ENCODE measurements around the gene TRPM6. TPM values are rescaled to one million over a fixed set of nuclear protein-coding genes. Genes with fewer than 3 reads are reported as not detected.
A peak's percentile ranks its signal among the peaks of the same experiment; 100 is the strongest.
"Not testable (repeated sequence)": the region's sequence is repeated elsewhere in the genome, so short reads cannot be mapped to it uniquely, and the experiment has no call there.

TRPM6 gene
- total RNA-seq, 1 experiment from 2014 or later = 1.4 TPM

DNA sequence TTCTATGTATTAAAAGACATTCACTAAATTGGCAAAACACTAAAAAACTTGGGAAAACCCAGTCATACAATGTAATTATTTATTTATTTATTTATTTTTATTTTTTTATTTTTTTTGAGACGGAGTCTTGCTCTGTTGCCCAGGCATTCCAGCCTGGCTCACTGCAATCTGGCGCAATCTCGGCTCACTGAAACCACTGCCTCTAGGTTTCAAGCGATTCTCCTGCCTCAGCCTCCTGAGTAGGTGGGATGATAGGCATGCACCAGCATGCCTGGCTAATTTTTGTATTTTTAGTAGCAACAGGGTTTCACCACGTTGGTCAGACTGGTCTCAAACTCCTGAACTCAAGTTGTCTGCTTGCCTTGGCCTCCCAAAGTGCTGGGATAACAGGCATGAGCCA is 27.5 kb downstream of the TRPM6 start:
- not testable (repeated sequence) for DNase-seq (ENCODE audit: extremely low read depth, low read depth)

DNA sequence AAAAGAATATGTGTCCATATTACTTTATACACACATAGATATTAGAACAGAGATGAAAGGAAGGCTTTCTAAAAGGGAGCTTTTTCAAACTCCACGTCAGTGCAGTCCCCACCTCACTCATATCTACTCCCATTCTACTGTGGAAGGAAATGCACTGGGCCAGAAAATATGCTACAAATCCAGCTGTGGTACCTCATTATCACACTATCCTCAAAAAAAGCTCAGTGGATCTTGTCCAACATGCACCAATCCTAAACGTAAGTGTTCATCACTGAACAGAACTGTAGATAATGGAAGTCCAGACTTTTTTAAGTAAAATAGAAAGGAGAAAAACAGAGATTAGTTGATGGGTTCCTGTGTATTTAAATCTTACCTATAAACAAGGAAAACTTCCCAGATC is 27.9 kb downstream of the TRPM6 start:
- no peak for DNase-seq (ENCODE audit: extremely low read depth, low read depth)

DNA sequence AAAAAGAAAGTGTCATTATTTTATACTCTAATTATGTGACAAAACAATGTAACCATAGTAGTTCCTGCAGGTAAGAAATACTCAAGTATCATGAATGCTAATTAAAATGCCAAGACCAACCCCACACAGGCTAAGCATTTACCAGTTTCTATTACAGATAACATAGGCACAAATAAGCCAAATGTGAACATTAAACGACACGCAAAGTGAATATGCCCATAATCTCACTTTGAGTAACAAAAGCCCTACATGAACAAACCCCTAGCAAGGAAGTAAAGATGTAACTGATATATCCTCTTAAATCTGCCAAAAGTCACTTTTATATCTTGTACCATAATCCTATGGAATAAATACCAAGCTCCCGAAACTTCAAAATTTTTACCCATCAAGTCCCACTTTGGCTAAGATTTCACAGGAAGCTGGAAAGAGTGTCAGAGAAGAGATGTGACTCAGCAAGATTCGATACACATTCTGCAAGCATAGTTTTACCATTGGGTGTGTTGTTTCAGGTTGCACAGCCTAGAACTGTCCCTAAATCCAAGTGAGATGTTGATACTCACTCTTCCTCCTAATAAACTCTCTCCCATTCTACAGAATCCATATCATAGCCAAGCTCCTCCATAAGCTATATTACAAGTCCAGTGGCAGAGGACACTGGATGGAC is 28.8 kb downstream of the TRPM6 start:
- DNase-seq (ENCODE audit: extremely low read depth, low read depth) = peak; percentile 16

DNA sequence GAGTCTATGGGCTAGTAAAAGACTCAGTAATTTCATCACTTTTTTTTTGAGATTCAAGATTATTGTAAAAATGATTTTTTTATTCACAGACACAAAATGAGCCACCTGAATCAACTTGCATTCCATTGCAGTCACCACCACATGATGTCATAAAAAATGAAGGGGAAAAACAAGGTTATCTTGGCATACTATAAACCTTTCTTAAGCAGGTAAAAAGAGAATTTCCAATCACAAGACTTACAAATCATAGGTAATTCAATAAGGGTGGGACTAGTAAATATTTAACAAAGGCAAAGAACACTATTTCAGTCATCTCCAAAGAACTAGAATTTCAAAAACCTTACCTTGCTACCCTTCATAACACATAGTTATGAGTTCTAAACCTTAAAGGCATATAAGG is 30.7 kb downstream of the TRPM6 start:
- DNase-seq (ENCODE audit: extremely low read depth, low read depth) = no peak

DNA sequence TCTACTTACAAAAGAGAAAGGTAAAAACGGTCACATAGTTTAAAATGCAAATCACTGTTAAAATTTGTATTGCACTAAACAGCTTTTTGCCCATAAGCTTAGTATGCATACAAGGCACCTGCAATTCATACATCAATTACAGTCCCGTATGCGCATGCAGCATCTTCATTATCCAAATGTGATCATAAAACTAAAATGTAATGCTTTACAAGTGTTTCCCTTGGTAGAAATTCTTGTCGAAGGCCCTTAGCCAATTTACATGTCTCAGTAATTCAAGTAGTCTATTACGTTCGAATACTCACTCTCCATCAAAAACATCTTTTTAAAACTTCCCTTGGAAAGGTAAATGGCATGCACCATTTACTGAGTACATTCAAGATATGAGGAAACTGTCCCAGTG is 32.6 kb downstream of the TRPM6 start:
- no peak for DNase-seq (ENCODE audit: extremely low read depth, low read depth)

DNA sequence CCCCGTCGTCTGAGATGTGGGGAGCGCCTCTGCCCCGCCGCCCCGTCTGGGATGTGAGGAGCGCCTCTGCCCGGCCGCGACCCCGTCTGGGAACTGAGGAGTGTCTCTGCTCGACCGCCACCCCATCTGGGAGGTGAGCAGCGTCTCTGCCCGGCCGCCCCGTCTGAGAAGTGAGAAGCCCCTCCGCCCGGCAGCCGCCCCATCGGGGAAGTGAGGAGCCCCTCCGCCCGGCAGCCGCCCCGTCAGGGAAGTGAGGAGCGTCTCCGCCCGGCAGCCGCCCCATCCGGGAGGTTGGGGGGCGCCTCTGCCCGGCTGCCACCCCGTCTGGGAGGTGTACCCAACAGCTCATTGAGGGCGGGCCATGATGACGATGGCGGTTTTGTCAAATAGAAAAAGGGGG is 34.7 kb downstream of the TRPM6 start:
- not testable (repeated sequence) for DNase-seq (ENCODE audit: extremely low read depth, low read depth)

DNA sequence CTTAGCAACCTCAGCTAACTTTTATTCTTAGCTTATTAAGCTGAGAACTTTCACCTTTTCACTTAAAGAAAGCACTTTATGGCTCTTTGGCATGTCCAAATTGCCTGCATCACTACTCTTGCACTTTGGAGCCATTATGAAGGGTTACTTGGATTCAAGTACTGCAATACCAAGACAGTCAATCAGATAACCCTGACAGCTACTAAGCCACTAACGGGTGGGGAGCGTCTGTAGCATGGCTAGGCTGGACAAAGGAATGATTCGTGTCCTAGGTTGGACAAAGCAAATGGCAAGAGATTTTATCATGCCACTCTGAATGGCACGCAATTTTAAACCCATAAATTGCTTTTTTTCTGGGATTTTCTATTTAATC is 39.6 kb downstream of the TRPM6 start:
- no peak for DNase-seq (ENCODE audit: extremely low read depth, low read depth)

DNA sequence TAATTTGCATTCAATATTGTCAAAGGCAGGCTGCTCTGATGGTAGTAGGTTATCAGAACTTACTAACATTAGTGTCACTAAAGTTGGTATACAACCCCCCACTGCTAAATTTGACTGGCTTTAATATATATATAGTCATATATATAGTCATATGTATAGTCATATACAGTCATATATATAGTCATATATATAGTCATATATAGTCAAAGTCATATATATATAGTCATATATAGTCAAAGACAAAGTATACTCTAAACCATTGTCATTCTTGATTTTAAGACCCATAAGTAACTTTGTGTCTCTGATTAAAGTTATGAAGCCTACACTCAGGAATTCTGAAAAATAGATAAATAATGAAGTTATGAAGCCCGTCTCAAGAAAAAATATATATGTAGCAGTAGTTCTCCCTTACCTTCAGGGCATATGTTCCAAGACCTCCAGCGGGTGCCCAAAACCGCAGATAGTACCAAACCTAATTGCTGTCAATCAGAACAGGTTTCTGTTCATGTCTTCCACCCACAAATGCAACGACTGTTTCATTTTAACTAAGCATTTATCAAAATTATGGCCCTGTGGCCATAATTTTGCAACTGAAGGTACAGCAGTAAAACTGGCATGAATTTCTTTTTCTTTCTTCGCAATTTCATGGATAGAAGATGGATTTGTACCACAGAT is 40.1 kb downstream of the TRPM6 start:
- no peak for DNase-seq (ENCODE audit: extremely low read depth, low read depth)

DNA sequence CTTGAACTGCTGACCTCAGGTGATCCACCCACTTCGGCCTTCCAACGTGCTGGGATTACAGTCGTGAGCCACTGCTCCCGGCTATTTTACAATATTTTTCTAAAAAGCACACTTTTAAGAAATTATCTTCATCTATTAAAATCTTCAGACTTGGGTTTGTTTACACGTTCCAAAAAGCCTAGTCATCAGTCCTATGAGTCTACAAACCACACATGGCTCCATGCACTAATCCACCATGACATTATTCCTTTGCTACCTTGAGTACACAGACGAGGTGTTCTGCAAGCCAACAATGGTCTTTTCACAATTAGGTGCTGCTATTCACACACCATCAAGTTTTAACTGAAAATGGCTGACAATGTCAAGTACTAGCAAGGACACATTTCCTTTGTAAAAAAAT is 41.0 kb downstream of the TRPM6 start:
- DNase-seq (ENCODE audit: extremely low read depth, low read depth) = no peak

DNA sequence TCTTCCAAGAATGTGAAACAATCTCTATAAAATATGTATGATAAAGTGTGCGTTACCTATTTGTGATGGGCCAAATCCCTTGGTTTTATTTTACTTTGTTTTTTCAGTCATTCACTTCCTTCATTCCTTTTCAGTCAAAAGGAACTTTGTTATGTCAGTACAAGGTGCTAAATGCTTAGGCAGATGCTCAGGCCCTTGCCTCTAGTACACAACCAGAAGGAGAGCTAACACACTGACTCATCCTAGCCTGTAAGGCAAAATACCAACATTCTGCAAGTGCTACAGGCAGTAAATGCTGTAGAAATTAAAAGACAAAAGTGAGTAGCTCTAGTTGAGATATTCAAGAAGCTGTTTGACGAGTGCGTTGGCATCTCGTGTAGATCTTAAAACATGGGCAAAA is 49.4 kb downstream of the TRPM6 start:
- peak; percentile 19 for DNase-seq (ENCODE audit: extremely low read depth, low read depth)

DNA sequence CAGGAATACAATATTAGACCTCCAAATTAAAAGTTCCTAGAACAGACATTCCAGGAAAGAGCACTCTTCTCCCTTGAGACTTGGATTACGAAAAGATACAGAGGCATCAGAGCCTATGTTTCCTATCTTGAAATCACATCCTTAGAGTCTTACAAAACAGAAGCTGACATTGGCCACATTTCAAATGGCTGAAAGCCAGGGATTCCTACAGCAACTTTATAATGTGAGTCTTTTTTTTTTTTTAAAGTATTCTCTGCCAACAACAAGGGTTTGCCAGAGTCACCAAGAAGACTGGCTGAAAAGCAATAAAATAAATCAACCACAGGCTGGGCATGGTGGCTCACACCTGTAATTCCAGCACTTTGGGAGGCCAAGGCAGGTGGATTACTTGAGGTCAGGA is 63.1 kb downstream of the TRPM6 start:
- DNase-seq (ENCODE audit: extremely low read depth, low read depth) = peak; percentile 55

DNA sequence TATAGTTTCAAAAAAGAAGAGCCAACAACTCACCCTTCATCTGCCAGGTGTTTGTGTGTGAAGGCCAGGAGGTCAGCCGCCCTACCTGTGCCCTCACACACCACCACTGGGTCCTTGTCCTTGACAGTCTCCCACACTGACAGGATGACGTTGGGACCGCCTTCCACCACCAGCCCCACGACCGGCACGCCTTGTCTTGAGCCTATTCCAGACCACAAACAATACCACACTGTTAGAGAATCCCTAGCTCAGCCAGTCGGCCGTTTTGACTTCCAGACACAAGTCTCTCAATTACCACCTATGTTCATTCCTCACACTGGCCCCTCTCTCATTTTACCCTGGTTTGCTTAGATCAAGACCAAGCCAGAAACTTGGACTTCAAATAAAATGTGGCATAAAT is 66.1 kb downstream of the TRPM6 start:
- DNase-seq (ENCODE audit: extremely low read depth, low read depth) = no peak

DNA sequence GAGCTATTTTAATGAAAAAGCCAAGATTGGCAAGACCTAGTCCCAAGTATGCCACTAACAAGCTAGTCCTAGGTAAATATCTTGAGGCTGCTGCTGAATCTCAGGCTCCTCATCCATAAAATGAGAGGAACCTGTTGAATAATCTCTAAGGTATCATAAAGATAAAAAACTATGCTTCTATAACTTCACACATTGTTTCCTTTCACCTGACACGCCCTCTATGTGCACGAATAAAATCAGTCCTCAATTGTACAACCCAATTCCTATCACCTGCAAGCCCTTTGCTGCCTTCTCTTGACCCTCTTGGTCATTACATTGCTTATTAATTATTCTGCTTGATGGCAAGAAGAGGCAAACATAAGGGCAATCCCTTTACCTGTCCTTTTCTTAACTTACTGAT is 69.9 kb downstream of the TRPM6 start:
- DNase-seq (ENCODE audit: extremely low read depth, low read depth) = no peak

DNA sequence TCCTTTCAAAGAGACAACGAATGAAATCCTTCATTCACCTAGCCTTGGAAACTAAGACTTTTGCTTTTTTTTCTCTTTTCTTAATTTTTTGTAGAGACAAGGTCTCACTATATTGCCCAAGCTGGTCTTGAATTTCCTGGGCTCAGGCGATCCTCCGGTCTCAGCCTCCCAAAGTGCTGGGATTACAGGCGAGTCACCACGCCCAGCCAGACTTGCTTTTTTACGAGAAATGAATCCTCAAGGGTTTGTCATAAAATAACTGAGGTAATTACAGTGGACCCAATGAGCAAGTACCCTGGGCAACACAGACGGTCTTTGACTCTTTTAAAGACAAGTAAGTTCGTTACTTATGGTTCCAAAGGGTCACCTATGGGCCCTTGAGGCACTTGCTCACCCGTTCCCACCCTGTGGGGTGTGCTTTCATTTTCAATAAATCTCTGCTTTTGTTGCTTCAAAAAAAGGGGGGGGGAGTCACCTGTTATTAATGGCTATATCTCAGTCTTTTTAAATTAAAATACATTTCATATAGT is 70.4 kb downstream of the TRPM6 start:
- DNase-seq (ENCODE audit: extremely low read depth, low read depth) = no peak

DNA sequence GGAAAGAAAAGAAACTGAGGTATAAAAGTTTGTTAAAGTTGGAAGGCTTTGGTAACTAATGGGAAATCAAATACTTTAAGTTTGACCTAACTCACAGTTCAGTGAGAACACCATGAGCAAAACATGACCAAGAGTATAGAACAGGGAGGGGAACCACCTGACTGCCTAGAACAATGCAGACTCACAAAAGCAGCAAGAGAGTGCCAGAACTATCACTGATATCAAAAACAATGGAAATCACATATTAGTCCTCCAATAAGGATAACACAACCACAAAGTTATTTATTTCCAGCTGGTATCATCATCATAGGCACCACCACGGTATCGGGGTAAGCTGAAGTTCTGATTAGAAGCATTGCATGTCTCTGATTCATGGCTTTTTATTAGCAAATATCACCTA is 77.5 kb downstream of the TRPM6 start:
- no peak for DNase-seq (ENCODE audit: extremely low read depth, low read depth)

DNA sequence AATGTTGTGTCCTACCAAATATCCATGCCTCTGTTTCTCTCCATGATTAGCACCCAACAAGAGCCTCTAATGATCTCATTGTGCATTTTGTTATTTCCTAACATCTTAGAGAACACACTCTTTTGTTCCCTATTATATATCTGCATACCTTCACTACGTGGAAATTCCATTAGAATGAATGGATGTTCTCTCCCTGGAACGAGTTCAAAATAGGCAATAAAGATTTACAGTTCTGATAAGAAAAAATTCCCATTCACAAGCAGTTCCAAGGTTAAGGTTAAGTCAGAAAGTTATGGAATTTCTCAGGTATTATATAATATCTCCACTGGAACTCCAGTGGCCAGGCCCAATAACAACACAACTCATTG is 83.7 kb downstream of the TRPM6 start:
- DNase-seq (ENCODE audit: extremely low read depth, low read depth) = no peak

DNA sequence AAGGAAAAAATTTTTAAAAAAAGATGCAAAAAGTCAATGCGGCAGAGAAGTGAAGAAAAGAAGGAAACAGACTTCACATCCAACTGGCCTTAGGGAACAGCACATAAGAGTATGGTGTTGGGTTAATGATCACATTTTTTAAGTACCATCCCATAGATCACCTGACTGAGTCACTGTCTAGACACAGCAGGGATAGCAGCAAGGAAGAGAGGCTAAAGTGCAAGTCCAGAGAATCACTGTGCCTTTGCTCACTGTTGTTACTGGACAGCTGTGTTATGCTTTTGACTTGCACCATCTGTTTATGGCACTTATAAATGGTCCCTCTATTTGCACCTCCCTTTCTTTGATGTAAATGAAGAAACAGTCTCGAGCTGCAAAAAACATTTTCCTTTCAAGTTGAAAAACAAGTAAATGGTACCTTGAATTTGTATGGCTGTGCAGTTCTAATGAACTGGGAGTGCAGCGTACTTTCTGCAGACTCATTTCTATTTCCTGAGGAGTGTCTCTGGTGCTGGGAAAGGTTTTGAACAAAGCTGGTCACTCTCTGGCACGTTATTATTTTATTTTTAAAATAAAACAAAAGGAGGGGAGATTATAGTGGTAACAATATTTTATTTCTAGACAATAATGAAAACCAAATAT is 84.2 kb downstream of the TRPM6 start:
- DNase-seq (ENCODE audit: extremely low read depth, low read depth) = no peak

DNA sequence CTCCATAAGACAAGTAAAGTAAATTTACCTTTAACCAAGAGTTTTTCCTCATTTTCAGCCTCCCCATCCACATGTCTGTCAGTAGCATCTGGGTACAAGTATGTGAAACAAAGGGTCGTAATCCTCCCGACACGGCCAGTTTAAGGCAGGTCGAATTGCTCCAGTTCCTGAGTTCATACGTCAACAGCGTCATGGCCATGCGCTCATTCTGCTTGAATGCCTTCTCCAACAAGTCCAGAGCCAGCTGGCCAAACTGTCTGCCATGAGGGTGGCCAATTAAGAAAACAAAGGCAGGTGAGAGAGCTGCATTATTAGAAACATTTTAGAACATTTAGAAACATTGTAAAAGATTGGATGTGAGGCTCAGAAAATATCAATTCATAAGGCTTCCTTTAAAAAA is 87.5 kb downstream of the TRPM6 start:
- DNase-seq (ENCODE audit: extremely low read depth, low read depth) = no peak

DNA sequence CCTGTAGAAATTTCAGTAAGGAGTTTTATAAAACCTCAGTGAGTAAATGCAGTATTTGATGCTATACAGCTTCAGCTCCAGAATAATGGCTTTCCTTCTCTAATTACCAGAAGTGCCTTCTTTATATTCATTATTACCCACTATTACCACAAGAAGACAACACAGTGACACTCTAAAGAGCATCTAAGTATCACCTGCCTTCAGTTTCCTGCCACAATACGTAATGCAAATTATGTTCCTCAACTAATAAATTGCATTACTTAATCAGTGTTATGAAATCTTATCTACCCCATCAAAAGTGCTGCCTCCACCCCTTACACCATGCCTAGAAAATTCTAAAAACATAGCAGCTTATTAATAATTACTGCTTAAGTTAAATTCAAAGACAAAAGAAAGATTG is 91.9 kb downstream of the TRPM6 start:
- DNase-seq (ENCODE audit: extremely low read depth, low read depth) = no peak

DNA sequence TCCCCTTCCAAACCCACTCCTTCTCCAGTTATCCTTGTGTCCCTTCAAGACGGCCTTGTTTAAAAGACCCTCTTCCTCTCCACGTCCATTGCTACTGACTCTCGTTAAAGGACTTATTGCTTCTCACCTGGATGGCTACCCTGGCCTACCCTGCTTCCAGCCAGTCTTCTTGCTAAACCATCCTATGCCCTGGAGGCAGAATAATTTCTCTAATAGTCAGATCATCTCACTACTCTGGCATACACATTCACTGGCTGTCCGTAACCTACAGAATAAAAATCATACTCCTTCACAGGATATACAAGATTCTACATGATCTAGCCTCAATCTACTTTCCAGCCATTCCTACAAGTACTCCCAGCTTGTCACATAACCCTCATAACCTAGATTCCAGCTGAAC is 92.6 kb downstream of the TRPM6 start:
- no peak for DNase-seq (ENCODE audit: extremely low read depth, low read depth)

DNA sequence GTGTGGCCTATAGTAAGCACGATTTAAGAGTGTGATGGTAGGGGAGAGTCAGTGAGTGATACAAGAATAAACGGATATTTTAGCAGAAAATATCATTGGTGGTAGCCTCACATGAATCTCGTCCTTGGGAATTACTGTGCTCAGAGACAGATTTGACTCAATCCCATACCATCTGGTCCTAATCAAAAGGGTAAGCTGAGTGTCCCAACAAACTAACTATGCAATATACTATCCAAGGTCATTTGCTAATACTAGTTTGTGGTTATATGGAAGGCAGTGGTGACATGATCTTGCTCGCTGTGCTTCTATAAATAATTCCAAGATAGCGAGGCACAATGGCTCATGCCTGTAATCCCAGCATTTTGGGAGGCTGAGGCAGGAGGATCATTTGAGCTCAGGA is 103.2 kb downstream of the TRPM6 start:
- no peak for DNase-seq (ENCODE audit: extremely low read depth, low read depth)

DNA sequence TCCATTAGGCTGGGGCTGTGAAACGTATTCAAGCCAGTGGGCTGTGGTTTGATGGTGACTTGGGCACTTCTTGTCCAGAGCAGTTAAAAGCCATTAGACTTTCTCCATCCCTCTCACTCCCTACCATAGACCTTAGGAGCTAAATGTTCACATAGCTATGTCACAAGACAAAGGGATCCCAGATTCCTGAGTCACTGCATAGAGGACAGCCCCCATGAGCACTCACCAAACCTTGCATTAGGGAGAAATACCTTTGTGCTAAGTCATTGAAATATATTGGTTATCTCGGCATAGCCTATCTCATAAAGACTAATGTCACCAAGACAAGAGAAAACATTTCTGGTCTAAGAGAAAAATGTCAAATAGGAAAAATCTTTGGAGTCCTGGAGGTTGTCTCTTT is 104.3 kb downstream of the TRPM6 start:
- no peak for DNase-seq (ENCODE audit: extremely low read depth, low read depth)
